Left cardiac atrium (tissue), 4 donors: Measurements from ENCODE around the gene TMEM238L. TPM values are rescaled to one million over a fixed set of nuclear protein-coding genes. Genes with fewer than 3 reads are reported as not detected.
A peak's percentile ranks its signal among the peaks of the same experiment; 100 is the strongest.

ENCODE experiments used
- ATAC-seq, 2 donors: fragments of 200-7000 bp; cut with Tn5 transposase; one replicate each; pipeline ENCODE4 v1.9.1; 2020; ENCODE audit warnings: mild to moderate bottlenecking in 2 of 2, moderate library complexity in 2 of 2
- DNase-seq: peaks from one replicate; pipeline ENCODE4 v3.0.0-alpha.2; 2020
- intact Hi-C, 2 donors: fragments of 100-400 bp; cut with DNase I; formaldehyde crosslinking; loops; one replicate each; pipeline versions ENCODE4 v1.14.1 to v1.15.1; 2022 to 2023
- total RNA-seq, 2 donors: library from RNA; stranded (reverse); fragmentation: NEBNext Ultra II Directional; extraction: Animal tissue kit (Norgen Biotek cat#: 25700); gene quantifications; one replicate each; pipeline ENCODE4 v1.2.1, GENCODE V29; 2021
- donor health status: DM: no; HTN: yes; CAD: no.
- donor health status: DM: no; HTN: yes; CAD: no; lungs with severe emphysema.
- donor health status: DM: yes; HTN: yes; CAD: no.
- donor health status: Dilated cardiomyopathy.

TMEM238L gene
- total RNA-seq, 2 donors from 2014 or later = not detected

GRCh38 chr17:10807704-10808128 is 3.8 kb upstream of the TMEM238L start:
- ATAC-seq (no peak), DNase-seq (no peak)
- intact Hi-C loops = no loop called here

- no peak for ATAC-seq
- intact Hi-C loops = no loop called here
- DNase-seq = no peak
These were observed 2.8 kb upstream of the TMEM238L start for GRCh38 chr17:10806545-10807262.

GRCh38 chr17:10805911-10806310 is 2.0 kb upstream of the TMEM238L start:
- no peak for ATAC-seq
- intact Hi-C loops = no loop called here
- DNase-seq = no peak

- DNase-seq (no peak), ATAC-seq (no peak)
- intact Hi-C loops = no loop called here
These were observed 647 bp upstream of the TMEM238L start for GRCh38 chr17:10804546-10804945.

GRCh38 chr17:10803350-10803749 is 549 bp downstream of the TMEM238L start:
- DNase-seq = no peak
- ATAC-seq = no peak
- intact Hi-C loops = no loop called here

GRCh38 chr17:10802496-10803284 is 1.2 kb downstream of the TMEM238L start:
- intact Hi-C loops = no loop called here
- DNase-seq = no peak
- no peak for ATAC-seq

GRCh38 chr17:10799407-10799806 is 4.5 kb downstream of the TMEM238L start:
- intact Hi-C loops = no loop called here
- peak in 1 of 2 donors; percentile 25 for ATAC-seq
- DNase-seq = no peak

- no peak for DNase-seq
- intact Hi-C loops = no loop called here
- no peak for ATAC-seq
These were observed 5.0 kb downstream of the TMEM238L start for GRCh38 chr17:10798910-10799309.

GRCh38 chr17:10798332-10798749 is 5.6 kb downstream of the TMEM238L start:
- DNase-seq = no peak
- peak; percentile 46 to 72 for ATAC-seq
- intact Hi-C loops = no loop called here

GRCh38 chr17:10797476-10798328 is 6.2 kb downstream of the TMEM238L start:
- DNase-seq (no peak), ATAC-seq (peak in 1 of 2 donors; percentile 52)
- intact Hi-C loops = no loop called here

- ATAC-seq (no peak), DNase-seq (no peak)
- intact Hi-C loops = no loop called here
These were observed 10.1 kb downstream of the TMEM238L start for GRCh38 chr17:10793816-10794215.

- DNase-seq = no peak
- intact Hi-C loops = no loop called here
- ATAC-seq = no peak
These were observed 10.6 kb downstream of the TMEM238L start for GRCh38 chr17:10793256-10793655.

- intact Hi-C loops = no loop called here
- no peak for ATAC-seq
- no peak for DNase-seq
These were observed 11.7 kb downstream of the TMEM238L start for GRCh38 chr17:10792151-10792550.

GRCh38 chr17:10790491-10791401 is 13.2 kb downstream of the TMEM238L start:
- ATAC-seq (peak; percentile 35 to 41), DNase-seq (no peak)
- intact Hi-C loops = no loop called here

- DNase-seq (no peak), ATAC-seq (no peak)
- intact Hi-C loops = no loop called here
These were observed 14.1 kb downstream of the TMEM238L start for GRCh38 chr17:10789694-10790271.

GRCh38 chr17:10787306-10788045 is 16.4 kb downstream of the TMEM238L start:
- intact Hi-C loops = no loop called here
- no peak for DNase-seq
- ATAC-seq = no peak

GRCh38 chr17:10785295-10785694 is 18.6 kb downstream of the TMEM238L start:
- ATAC-seq (no peak), DNase-seq (no peak)
- intact Hi-C loops = no loop called here

GRCh38 chr17:10779609-10780008 is 24.3 kb downstream of the TMEM238L start:
- intact Hi-C loops = no loop called here
- ATAC-seq (no peak), DNase-seq (no peak)
